HG03039 (cell line): Measurements from ENCODE around the gene SRRM2.

Experiments
- ATAC-seq: cut with Tn5 transposase; IDR thresholded peaks from one replicate; pipeline ENCODE4 v1.9.1; 2021; ENCODE audit warnings: mild to moderate bottlenecking, moderate library complexity; ENCODE audit not compliant: unreplicated experiment

Gene SRRM2

DNA sequence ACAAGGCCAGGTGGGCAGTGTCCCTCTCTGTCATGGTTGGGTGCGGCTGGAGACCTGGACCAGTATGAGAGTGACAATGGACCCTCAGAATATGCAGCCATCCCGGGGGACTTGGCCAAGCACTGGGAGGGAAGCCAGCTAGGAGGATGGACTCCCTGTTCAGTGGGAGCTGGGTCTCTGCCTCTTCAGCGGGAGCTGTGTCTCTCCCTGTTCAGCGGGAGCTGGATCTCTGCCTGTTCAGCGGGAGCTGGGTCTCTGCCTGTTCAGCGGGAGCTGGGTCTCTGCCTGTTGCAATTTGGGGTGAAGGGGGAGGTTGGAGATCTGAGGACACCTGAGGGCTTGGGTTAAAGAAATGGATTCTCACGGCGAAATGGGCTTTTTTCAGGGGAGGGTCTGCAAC is 38.7 kb downstream of the SRRM2 start:
- ATAC-seq = no peak

DNA sequence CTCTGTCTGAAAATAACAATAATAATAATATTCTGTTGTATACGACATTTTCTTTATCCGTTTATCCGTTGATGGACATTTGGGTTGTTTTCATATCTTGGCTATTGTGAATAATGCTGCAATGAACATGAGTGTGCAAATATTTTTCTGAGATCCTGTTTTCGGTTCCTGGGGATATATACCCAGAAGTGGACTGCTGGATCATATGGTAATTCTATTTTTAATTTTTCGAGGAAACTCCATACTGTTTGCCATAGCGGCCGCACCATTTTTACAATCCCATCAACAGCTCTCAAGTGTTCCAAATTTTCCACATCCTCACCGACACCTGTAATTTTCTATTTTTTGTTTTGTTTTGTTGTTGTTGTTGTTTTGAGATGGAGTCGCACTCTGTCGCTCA is 40.5 kb downstream of the SRRM2 start:
- no peak for ATAC-seq

DNA sequence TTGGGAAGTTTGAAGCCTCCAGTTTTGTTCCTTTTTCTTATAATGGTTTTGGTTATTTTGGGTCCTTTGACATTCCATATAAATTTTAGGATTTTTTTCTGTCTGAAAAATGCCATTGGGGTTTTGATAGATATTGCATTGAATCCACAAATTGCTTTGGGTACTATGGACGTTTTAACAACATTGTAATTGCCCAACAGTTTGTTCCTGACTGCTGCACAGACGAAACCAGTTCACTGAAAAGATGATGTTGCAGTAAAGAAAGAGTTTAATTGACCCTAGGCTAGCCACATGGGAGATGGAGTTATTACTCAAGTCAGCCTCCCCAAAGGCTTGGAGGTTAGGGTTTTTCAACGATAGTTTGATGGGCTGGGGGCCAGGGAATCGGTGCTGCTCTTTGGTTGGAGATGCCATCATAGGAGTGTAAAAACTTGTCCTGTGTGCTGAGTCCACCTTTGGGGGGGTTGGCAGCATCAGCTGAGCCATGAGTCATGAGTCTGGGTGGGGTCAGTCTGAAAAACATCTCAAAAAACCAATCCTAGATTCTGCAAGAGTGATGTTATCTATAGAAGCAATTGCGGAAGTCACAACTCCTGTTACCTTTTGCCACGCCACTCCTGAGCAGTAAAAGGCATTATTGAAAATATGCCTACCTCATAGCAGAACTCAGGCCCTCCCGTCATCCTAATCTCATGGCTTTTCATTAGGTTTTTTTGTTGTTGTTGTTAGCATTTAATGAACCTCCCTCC is 43.1 kb downstream of the SRRM2 start:
- ATAC-seq = no peak

DNA sequence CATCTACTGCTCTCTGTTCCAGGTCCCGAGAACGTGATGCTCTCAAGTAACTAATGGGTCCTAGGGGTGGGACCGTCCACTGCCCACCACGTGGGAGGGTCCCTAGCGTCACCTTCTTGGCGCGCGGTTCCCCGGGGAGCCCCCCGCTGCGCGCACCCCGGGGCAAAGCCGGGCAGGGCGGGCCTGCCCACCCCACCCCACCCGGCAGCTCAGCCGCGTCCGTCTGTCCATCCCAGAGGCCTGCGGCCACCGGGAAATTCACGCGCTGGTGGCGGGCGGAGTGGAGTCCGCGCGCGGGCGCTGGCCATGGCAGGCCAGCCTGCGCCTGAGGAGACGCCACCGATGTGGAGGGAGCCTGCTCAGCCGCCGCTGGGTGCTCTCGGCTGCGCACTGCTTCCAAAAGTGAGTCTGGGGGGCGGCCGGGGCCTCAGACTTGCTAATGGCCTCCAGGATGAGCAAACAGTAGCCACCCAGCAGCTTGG is 46.3 kb downstream of the SRRM2 start:
- no peak for ATAC-seq

DNA sequence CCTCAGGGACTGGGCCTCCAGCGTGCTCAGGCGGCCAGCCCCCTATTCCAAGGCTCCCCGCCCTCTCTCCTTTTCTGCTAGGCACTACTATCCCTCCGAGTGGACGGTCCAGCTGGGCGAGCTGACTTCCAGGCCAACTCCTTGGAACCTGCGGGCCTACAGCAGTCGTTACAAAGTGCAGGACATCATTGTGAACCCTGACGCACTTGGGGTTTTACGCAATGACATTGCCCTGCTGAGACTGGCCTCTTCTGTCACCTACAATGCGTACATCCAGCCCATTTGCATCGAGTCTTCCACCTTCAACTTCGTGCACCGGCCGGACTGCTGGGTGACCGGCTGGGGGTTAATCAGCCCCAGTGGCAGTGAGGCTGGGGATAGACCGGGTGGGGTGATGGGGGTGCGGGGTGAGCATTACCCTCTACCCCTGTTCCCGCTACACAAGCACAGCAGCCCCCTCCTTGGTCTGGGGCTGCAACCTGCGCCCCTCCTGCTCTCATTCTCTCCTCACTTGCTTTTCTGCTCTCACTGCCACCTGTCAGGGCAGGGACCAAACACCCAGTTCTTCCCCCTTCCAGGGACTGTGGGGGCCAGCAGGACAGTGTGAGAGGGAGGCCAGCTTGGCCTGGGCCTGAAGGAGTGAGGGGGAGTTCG is 46.9 kb downstream of the SRRM2 start:
- ATAC-seq = no peak

DNA sequence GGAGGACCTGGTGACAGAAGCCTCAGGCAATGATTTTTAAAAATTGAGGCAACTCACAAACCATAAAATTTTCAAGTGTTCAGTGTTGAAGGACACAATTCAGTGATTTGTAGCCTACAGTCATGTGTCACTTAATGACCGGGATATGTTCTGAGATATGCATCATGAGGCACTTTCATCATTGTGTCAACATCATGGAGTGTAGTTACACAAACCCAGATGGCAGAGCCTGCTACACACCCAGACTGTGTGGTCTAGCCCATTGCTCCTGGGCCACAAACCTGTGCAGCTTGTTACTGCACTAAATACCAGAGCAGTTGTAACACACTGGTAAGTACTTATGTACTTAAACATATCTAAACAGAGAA is 47.4 kb downstream of the SRRM2 start:
- ATAC-seq = no peak

DNA sequence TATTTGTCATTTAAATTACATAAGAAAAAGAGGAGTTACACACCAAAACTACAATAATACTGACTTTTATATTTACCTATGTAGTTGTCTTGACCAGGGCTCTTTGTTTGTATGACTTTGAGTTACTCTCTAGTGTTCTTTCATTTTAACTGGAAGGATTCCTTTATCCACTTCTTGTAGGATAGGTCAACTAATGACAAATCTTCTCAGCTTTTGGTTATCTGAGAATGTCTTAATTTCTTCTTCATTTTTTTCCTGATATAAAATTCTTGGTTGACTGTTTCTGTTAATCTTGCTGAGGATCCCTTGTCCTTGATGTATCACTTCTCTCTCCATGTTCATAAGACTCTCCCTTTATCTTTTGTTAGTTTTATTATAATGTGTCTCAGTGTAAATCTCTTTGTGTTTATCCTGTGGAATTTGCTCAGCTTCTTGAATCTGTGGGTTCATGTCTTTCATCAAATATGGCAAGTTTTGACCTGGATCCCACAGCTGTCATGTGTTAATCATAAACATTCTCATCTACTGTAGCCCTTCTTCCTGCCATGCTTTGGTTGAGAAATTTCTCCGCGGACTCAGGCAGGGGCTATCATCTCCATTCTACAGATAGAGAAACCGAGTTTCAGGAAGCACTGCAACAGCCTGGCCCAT is 51.2 kb downstream of the SRRM2 start:
- no peak for ATAC-seq

DNA sequence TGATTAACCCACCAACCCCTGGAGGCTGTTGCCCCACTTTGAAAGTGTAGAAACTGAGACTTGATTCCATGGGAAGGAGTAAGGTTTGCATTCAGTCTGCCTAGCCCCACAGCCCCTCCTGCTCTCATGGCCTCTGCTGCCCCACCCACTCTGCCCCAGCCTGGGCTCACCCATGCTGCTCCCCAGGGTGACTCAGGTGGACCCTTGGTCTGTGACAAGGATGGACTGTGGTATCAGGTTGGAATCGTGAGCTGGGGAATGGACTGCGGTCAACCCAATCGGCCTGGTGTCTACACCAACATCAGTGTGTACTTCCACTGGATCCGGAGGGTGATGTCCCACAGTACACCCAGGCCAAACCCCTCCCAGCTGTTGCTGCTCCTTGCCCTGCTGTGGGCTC is 52.3 kb downstream of the SRRM2 start:
- no peak for ATAC-seq

DNA sequence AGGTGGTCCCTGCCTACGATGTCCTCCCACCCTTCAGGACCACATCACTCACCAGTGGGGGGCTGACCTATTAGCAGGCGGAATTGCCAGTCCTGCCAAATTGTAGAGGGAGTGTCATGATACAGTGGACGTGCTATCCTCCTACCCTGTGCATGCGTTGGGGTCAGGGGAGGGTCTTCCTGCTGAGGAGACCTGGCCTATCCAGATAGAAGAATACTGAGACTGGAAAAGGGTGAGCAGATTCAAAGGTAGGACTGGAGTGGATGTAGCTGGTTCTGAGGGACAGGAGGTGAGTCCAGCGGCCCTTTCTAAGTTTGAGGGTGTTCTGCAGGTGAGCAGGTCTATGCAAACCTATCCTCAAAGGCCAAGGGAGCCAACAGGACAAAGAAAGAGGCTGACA is 53.8 kb downstream of the SRRM2 start:
- ATAC-seq = no peak

DNA sequence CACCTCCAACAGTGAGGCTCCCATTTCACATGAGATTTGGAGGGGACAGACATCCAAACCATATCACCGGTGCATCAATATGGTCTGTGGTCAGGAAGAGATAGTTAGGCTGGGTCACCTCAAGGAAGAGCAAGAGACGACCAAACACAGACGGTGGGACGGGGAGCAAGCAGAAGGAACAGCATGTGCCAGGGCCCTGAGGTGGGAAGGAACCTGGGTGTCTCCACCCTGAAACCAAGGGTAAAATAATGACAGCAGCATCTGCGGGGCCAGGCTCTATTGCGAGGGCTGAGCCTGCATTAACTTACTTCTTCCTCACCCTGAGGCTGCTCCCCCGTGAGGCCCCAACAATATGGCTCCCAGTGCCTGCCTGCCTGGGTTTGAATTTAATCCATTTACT is 55.7 kb downstream of the SRRM2 start:
- no peak for ATAC-seq

DNA sequence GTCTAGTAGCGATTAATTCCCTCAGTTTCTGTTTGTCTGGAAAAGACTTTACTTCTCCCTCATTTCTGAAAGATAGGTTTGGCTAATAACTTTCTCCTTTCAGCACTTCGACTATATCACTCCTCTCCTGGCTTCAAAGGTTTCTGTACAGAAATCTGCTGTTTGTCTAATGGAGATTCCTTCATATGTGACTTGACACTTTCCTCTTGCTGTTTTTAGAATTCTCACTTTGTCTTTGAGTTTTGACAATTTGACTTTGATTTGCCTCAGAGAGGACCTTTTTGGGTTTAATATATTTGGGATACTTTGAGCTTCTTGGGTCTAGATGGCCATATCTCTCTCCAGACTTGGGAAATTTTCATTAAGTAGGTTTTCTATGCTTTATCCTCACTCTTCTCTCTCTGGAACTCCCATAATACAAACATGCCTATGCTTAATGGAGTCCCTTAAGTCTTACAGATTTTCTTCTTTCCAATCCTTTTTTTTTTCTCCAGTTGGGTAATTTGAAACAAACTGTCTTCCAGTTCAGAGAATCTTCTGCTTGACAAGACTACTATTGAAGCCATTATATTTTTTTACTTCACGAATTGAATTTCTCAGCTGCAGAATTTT is 56.8 kb downstream of the SRRM2 start:
- ATAC-seq = no peak

DNA sequence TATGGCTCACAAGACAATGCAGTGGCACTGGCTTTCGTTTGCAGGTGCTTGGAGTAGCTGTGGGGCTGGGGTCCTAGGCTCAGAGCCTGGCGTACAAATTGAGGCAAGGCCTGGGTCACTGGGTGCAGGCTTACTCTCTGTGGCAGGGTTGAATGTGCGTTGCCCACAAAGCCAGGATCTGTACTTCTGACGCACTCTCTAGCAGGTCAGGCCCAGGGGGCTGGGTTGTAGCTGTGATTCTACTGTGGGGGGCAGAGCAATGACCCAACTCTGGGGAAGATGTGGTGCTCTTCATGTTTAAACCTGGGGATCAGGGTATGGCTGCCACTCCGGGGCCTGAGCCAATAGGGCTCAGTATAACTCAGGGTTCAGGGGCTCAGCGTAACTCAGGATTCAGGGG is 58.2 kb downstream of the SRRM2 start:
- no peak for ATAC-seq

DNA sequence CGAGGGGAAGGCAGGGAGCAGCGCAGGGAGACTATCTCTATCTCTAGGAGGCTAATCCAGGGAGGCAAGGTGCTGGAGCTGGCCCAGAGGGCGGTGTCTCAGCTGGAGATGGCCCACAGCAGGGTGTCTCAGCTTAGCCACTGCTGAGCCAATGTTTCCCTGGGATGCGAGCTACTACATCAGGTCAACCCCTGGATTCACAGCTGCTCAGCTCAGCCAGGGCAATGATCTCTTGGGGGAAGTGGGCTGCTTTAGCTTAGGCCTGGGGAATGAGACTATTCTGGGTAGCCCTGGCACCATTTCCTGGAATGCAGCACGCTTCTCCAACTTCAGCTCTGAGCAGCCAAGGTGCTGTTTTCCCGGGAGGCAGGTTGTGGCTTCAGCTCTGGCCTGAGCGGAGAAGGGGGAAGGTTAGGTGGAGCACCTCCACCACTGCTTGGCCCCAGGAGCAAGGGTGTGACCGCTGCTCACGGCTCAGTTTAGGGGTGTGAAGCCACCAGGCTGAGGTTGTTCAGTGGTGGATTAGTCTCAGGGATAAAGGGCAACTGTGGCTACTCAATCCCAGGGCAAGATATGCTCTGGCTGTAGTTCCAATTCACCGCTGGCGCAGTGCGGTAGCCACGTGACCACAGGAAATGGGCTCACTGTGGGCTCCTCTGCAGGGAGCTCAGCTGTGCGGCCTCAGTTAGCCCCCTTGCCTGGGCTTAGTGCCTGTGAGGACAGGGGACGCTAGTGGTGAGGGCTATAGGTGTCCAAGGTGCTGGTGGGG is 59.4 kb downstream of the SRRM2 start:
- ATAC-seq = no peak

DNA sequence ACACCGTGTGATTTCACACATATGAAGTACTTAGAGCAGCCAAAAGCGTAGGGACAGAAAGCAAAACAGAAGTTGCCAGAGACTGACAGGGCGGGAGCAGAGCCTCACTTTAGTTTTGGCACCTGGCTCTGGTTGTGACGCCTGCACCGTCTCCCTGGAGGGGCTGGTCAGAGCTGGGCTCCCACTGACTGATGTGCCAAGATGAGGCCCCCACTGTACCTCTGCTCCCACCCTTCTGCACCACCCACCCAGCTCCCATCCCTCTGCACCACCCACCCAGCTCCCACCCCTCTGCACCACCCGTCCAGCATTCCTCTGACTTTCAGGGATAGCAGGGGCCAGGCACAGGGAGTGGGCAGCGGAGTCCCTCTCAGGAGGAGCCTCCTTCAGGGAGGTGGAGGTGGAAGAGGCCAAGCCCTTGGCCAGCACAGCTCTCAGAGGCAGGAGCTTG is 61.4 kb downstream of the SRRM2 start:
- ATAC-seq = no peak

DNA sequence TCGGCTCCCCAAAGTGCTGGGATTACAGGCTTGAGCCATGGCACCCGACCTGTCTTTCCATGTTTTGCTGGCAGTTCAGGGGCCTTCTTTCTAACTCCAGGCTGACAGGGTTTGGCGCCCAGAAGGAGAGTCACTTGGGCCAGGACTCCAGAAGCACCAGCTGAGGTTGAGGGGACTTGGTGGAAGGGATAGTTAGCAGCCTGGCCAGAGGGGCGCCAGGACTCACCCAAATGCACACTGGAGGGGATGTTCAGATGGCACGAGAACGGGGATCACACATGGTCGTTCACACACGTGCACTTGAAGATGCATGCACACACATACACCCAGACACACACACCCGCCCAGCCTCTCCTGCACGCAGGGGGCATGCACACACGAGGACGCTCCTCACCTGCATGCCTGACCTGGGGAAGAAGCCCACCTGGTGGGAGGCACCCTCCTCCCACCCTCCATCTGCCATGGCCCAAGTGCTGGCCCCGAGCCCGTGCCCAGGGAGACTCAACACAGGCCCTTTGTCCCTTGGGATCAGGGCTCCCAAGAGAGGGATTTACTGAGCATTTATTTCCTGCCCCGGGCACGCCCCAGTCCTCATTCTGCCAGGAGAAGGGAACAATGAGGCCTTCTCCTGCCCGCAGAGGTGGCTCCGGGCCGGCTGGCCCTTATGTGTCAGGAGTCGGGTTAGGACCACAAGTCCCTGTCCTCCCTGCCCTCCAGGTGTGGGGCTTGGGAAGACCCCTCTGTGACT is 62.3 kb downstream of the SRRM2 start:
- ATAC-seq = no peak

DNA sequence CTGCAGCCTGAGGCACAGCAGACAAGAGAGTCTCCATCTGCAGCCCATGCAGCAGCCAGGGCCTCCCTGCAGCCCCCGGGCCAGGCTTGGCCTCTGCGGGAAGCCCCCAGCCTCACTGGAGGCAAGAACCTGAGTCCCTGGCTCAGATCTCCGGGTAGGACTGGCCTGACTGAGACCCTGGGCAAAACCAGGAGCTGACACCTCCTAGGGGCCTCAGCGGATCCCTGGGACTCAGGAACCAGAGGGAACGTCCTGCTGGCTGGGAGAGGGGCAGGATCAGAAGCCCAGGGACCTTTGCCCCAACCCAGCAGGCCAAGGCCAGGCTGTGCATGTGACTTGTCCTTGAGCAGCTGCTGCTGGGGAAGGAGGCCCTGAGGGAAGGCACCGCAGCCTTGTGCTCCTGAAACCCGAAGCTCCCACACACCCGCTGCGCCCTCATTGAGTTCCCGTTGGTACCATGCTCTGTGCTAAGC is 62.9 kb downstream of the SRRM2 start:
- ATAC-seq = no peak

DNA sequence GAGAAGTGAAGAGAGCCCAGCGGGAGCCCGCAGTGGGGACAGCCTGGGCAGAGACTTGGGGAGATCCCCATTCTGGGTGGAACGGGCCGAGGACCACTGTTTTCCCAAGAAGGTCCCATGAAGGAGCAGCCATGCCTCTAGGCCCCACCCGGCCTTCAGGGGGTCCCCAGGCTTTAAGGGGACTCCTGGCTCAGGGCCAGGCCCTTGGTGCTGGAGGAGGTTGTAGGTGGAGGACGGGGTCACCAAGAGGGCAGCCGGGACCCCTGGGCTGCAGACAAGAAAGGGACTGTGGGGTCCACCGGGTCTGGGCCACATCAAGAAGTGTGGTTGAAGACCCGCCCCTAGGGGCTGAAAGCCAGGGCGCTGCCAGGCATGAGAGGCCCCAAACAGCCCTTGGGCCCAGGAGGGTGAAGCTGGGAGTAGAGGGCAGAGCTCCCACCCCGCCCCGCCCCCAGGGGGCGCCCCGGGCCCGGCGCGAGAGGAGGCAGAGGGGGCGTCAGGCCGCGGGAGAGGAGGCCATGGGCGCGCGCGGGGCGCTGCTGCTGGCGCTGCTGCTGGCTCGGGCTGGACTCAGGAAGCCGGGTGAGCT is 64.4 kb downstream of the SRRM2 start, which contains the start of gene PRSS21:
PRSS21 (plus strand) TSS at position 487 of the 589 bp plus-strand sequence; CDS start at position 519, 32 bp downstream.
- no peak for ATAC-seq

DNA sequence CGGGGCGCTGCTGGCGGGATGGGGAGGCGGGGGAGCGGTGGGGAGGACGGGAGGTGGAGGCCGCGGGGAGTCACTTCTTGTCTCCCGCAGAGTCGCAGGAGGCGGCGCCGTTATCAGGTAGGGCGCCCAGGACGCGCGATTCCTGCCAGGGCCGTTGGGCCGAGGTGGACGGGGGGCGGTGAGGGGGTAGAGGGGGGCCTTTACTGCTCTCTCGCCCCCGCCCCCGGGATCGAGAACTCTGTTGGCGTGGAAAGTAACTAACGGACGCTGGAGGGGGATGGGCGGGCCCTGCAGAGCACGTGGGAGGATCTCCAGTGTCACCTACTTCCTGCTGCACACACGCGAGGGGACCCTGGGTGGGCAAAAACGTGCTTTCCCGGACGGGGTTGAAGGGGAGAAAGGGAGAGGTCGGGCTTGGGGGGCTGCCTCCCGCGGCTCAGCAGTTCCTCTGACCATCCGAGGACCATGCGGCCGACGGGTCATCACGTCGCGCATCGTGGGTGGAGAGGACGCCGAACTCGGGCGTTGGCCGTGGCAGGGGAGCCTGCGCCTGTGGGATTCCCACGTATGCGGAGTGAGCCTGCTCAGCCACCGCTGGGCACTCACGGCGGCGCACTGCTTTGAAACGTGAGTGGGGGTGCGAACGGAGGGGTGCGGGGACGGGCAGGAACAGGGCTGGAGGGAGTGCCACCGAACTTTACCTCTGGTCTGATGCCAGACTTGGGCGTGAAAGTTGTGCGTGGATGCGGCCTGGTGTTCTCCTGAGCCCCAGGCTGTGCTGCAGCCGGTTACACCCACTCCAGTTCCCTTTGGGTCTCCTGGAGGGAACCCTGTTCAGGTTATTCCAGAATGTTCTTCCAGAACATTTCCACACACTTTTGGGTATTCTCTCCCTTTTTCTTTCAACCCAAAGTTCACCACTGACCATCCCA is 65.2 kb downstream of the SRRM2 start:
- no peak for ATAC-seq
